Activated B cell treated with CpG ODN at 0.5 μM for 24 hours (primary cell): ENCODE results near the gene PLEKHG4B. TPM values are rescaled to one million over a fixed set of nuclear protein-coding genes. Genes with fewer than 3 reads are reported as not detected.
A peak's percentile ranks its signal among the peaks of the same experiment; 100 is the strongest.
"Not testable (repeated sequence)": the region's sequence is repeated elsewhere in the genome, so short reads cannot be mapped to it uniquely, and the experiment has no call there.

ENCODE experiments used
- ATAC-seq: fragments of 200-7000 bp; cut with Tn5 transposase; one replicate; pipeline ENCODE4 v1.10.0; 2021; ENCODE audit warnings: low read depth, mild to moderate bottlenecking, moderate library complexity
- CTCF ChIA-PET: fragments of 350-600 bp; sonication (Branson Sonifier 250); formaldehyde crosslinking; loops from one replicate; lab custom pipeline; 2021; ENCODE audit warnings: antibody characterized with exemption; lab: Charles Lee
- POLR2A ChIA-PET: fragments of 350-600 bp; sonication (Branson Sonifier 250); formaldehyde crosslinking; loops from one replicate; lab custom pipeline; 2021; ENCODE audit warnings: antibody characterized with exemption; lab: Charles Lee
- DNase-seq: peaks from one replicate; pipeline ENCODE4 v3.0.0; 2022
- H3K27ac Mint-ChIP-seq: one replicate; pipeline ENCODE4 v1.8.0; 2020; ENCODE audit warnings: mixed read lengths
- H3K27me3 Mint-ChIP-seq: one replicate; pipeline ENCODE4 v1.8.0; 2021; ENCODE audit warnings: mixed read lengths
- H3K36me3 Mint-ChIP-seq: one replicate; pipeline ENCODE4 v1.8.0; 2021; ENCODE audit warnings: low read depth, mixed read lengths
- H3K4me1 Mint-ChIP-seq: one replicate; pipeline ENCODE4 v1.8.0; 2021; ENCODE audit warnings: mixed read lengths
- H3K4me3 Mint-ChIP-seq: one replicate; pipeline ENCODE4 v1.8.0; 2020; ENCODE audit warnings: mild to moderate bottlenecking, mixed read lengths
- H3K9me3 Mint-ChIP-seq: one replicate; pipeline ENCODE4 v1.8.0; 2020; ENCODE audit warnings: mixed read lengths
- CTCF ChIP-seq: fragments of 200-600 bp; IDR thresholded peaks from one replicate; pipeline ENCODE4 v1.8.0; 2022; ENCODE audit warnings: antibody characterized with exemption, mild to moderate bottlenecking
- intact Hi-C: fragments of 100-400 bp; cut with micrococcal nuclease; formaldehyde crosslinking; loops from one replicate; pipeline ENCODE4 v1.15.1; 2024
- total RNA-seq: library from RNA; stranded (reverse); gene quantifications from 2 replicates; pipeline ENCODE4 v1.2.3, GENCODE V29; 2022

Gene PLEKHG4B
- not detected in 2 replicates for total RNA-seq

- intact Hi-C loops: no loop called here
- H3K27me3 Mint-ChIP-seq: peaks cover 50% of the 10 kb centered on the region
- H3K4me3 Mint-ChIP-seq: peak within 1 kb of the TSS; percentile 33
- no peaks in the 10 kb centered on the region for H3K36me3 Mint-ChIP-seq
- ChIA-PET CTCF (no interaction called here), POLR2A (no interaction called here)
- DNase-seq: no peak
- TF ChIP-seq CTCF: no peak
- ATAC-seq: no peak
- no peaks in the 10 kb centered on the region for H3K9me3 Mint-ChIP-seq
- no peak within 1 kb of the TSS for H3K27ac Mint-ChIP-seq
- H3K4me1 Mint-ChIP-seq: peaks cover 8% of the 10 kb centered on the region
Measured at GRCh38 chr5:91556-92263, at the start of gene PLEKHG4B. TSS of gene PLEKHG4B (plus strand) at chr5:92168. CDS start at chr5:92232, 64 bp downstream.

- no peaks in the 10 kb centered on the region for H3K4me1 Mint-ChIP-seq
- intact Hi-C loops: no loop called here
- no peak for TF ChIP-seq CTCF
- H3K36me3 Mint-ChIP-seq: no peaks in the 10 kb centered on the region
- DNase-seq (no peak), ATAC-seq (no peak)
- peaks cover 31% of the 10 kb centered on the region for H3K27me3 Mint-ChIP-seq
- POLR2A ChIA-PET: no interaction called here
- CTCF ChIA-PET: no interaction called here
- no peaks in the 10 kb centered on the region for H3K9me3 Mint-ChIP-seq
- no peak overlapping the region for H3K27ac Mint-ChIP-seq
- no peak overlapping the region for H3K4me3 Mint-ChIP-seq
Measured at GRCh38 chr5:42250-42649, 49.7 kb upstream of the PLEKHG4B start.

GRCh38 chr5:48192-48591 lies 43.8 kb upstream of the PLEKHG4B start:
- POLR2A ChIA-PET: no interaction called here
- ATAC-seq (no peak), DNase-seq (no peak)
- H3K27ac Mint-ChIP-seq: no peak overlapping the region
- TF ChIP-seq CTCF: no peak
- H3K9me3 Mint-ChIP-seq: peaks cover 4% of the 10 kb centered on the region
- no peaks in the 10 kb centered on the region for H3K4me1 Mint-ChIP-seq
- peaks cover 24% of the 10 kb centered on the region for H3K27me3 Mint-ChIP-seq
- H3K4me3 Mint-ChIP-seq: no peak overlapping the region
- no peaks in the 10 kb centered on the region for H3K36me3 Mint-ChIP-seq
- intact Hi-C loops: no loop called here
- CTCF ChIA-PET: no interaction called here

GRCh38 chr5:49530-49929 lies 42.4 kb upstream of the PLEKHG4B start:
- ATAC-seq: not testable (repeated sequence)

GRCh38 chr5:49953-50544 lies 41.9 kb upstream of the PLEKHG4B start:
- Mint-ChIP-seq H3K27me3 (peaks cover 33% of the 10 kb centered on the region), H3K4me3 (no peak overlapping the region), H3K36me3 (no peaks in the 10 kb centered on the region), H3K27ac (no peak overlapping the region), H3K9me3 (peaks cover 4% of the 10 kb centered on the region), H3K4me1 (peaks cover 1% of the 10 kb centered on the region)
- intact Hi-C loops: no loop called here
- ATAC-seq (no peak), DNase-seq (no peak)
- POLR2A ChIA-PET: no interaction called here
- CTCF ChIA-PET: no interaction called here
- no peak for TF ChIP-seq CTCF

More at GRCh38 chr5:49530-49929, 42.4 kb upstream of the PLEKHG4B start:
- H3K4me3 Mint-ChIP-seq, CTCF ChIA-PET, intact Hi-C loops, H3K4me1 Mint-ChIP-seq, DNase-seq, H3K36me3 Mint-ChIP-seq, H3K27ac Mint-ChIP-seq, POLR2A ChIA-PET, H3K9me3 Mint-ChIP-seq: not testable (repeated sequence)
- H3K27me3 Mint-ChIP-seq: peaks cover 29% of the 10 kb centered on the region
